ENCODE measurements around the gene LHPP.

Gene LHPP

GRCh38 chr10:124500757-124501156 lies 39.1 kb downstream of the LHPP start:
- DNase-seq = no peak

GRCh38 chr10:124504711-124505110 lies 43.1 kb downstream of the LHPP start:
- DNase-seq = no peak

DNA sequence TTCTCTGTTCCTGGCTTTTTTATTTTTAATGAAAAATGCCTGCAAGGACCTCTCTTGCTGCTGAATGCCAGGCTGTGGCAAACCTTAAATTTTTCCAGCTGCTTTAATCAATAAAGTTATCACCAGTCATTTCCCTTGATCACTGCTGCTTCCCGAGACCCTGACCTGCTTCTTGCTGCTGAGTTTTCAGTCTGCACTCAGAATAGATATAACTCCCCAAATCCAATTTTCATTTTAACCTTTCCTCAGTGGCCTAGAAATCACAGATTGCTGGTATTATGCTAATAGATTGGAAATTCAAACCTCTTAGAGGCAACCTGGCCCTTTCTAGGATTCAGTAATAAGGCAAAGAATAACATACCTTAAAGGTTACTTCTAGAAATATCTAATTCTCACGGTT lies 43.7 kb downstream of the LHPP start:
- DNase-seq = no peak

- DNase-seq = no peak
Observed at GRCh38 chr10:124508070-124508667, 46.5 kb downstream of the LHPP start.

GRCh38 chr10:124508907-124509454 lies 47.4 kb downstream of the LHPP start:
- DNase-seq = no peak

DNA sequence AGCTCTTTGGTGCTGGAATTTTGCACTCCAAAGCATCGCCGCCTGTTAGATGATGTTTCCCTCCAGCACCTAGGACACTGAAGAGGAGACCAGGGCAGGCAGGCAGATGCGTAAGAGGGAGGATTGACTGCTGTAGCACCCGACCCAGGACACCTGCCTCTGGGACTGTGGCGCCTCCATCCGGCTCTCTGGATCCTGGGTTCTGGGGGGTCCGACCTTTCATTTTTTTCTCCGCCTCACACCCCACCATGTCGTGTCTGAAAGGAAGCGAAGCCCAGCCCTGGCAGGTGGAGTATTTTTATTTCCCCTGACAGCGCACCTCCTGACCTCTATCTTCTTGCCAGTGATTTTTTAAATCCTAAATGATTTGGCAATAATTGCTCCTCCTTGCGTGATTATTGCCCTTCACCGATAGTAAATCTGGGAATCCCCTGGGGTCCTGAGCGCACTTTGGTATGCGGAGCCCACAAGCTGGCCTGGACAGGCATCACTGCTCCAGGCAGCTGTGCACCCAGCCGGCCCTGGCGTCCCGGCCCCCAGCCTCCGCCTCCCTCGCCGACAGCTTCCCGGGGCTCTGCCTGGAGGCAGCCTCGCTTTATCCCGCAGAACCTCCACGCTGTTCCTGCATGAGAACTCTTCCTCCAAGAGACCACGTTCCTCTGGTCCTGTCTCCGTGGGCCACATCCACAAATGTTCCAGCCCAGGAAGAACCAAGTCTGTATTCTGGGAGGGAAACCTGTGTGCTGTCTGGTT lies 48.4 kb downstream of the LHPP start:
- DNase-seq = no peak

DNA sequence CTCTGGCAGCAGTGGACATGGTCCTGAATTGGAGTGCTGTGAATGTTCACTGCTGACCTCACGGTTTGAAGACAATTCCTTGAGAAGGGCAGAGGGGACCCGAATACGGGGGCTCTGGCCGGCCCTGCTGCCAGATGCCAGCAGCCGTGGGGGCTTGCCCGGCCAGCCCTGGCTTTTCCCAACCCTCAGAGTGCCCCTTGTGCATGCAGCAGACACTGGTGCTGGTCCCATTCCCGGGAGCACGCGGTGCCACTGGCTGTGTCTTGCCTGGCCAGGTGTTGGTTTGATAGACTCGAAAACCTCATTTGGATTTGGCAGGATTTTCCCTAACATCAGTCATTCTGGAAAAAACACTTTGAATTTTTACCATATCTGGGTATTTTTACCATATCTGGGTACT lies 49.1 kb downstream of the LHPP start:
- no peak for DNase-seq

GRCh38 chr10:124511205-124512039 lies 49.8 kb downstream of the LHPP start:
- DNase-seq = no peak

DNA sequence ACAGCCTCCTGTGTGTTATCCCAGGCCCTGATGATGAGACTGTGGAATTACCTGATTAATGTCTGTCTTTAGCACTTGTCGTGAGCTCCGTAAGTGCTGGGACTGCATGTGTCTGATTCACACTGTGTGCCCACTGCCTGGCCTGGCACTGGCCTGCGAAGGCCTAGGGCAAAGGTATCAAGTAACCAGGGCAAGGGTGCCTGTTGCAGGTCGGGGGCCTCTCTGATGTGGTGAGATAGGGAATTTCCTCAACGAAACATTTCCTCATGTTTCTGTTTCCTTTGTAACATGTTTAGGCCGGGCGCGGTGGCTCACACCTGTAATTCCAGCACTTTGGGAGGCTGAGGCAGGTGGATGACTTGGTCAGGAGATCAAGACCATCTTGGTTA lies 50.4 kb downstream of the LHPP start:
- no peak for DNase-seq

GRCh38 chr10:124512600-124512999 lies 51.0 kb downstream of the LHPP start:
- no peak for DNase-seq

- DNase-seq = no peak
Observed at GRCh38 chr10:124515244-124515970, 53.8 kb downstream of the LHPP start.

- DNase-seq = no peak
Observed at GRCh38 chr10:124516181-124516580, 54.6 kb downstream of the LHPP start.

DNA sequence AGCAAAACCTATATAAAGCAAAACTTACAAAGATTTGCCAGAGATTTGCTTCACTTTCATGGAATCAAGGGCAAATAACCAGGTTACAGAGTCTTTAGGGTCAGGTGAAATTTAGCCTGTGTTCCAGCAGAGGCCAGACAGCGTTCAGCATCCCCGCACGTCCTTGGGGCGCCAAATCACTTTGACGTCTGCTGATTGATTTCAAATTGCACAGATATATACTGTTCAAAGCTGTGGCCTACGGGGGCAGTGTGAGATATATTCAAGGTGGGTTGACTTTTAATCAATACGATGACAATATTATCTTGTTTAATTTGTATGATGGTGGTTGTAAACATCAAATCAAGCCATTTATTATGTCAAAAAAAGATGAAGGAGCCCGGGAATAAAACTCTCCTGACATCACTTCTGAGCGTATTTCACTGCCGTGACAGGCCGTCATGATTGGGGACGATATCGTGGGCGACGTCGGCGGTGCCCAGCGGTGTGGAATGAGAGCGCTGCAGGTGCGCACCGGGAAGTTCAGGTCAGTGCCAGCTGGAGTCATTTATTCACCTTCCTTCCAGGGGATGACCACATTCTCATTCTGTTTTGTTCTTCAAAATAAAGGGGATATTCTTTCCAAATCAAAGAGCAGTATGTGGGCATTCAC lies 55.2 kb downstream of the LHPP start:
- no peak for DNase-seq

DNA sequence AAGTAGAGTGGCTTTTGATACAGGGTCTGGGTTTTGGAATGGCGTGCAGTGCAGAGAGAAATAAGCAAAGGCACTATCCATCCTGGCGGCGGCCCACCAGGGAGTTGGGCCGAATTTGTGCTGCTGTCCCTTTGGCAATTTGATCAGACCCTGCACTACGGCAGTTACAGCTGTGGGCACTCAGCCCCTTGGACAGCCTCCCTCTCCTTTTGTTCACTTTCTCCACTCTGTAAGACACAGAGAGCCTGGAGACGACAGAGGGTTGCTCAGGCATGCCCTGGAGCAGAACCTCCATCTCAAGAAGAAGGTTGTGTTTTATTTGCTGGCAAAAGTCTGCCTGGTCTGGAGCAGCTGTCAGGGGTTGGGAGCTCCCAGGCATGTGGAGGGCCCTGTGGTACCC lies 55.8 kb downstream of the LHPP start:
- DNase-seq = no peak

DNA sequence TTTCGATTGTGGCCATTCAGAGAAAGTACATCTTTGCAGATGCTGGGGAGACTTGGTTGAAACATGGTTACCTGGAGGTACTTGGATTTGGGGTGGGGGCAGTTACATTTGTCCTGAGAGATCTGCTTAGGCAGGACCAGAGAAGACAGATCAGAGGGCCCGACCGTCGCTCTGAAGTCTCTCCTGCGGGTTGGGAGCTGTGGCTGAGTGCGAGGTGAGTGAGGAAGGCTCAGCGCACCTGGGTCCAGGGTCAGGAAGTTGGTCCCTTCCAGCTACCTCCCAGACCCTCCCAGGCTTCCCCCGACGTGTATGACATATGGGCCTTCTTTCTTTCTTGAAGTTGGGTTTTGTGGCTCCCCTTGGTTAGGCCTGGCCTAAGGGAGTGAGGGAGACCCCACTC lies 56.3 kb downstream of the LHPP start:
- no peak for DNase-seq

DNA sequence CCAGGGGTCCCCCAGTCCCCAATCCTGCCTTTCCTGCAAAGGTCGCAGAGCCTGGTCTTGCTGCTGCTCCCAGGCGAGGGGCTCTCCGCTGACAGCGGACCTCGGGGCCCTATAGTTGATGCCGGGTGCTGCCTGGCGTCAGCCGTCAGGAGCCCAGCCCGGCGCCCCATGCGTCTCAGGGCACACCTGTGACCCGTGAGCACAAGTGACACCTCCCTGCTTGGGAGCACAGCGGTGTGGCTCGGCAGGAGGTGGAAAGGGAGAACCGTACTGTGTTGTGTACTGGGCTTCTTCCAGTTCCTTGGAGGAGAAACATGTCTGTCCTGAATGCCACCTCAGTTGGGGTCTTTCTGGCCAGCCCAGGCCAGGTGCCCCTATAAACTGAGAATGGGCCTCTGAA lies 56.7 kb downstream of the LHPP start:
- no peak for DNase-seq

GRCh38 chr10:124520558-124521428 lies 59.2 kb downstream of the LHPP start:
- no peak for DNase-seq

GRCh38 chr10:124521429-124521871 lies 59.8 kb downstream of the LHPP start:
- no peak for DNase-seq

- no peak for DNase-seq
Observed at GRCh38 chr10:124522131-124522932, 60.7 kb downstream of the LHPP start.

Measured in stimulated activated CD4-positive, alpha-beta T cell treated with anti-CD3 and anti-CD28 coated beads, Interleukin-4, amount 100 ng/mL, for 4 hours (primary cell).